HPDE6-E6E7 (cell line): Measurements from ENCODE around the gene SORL1.

Experiments used
- DNase-seq: peaks from one replicate; pipeline ENCODE4 v3.0.0; 2011; ENCODE audit warnings: missing footprints; ENCODE audit errors: extremely low spot score

The SORL1 gene

GRCh38 chr11:121451178-121451985 lies 732 bp upstream of the SORL1 start:
- no peak for DNase-seq

DNA sequence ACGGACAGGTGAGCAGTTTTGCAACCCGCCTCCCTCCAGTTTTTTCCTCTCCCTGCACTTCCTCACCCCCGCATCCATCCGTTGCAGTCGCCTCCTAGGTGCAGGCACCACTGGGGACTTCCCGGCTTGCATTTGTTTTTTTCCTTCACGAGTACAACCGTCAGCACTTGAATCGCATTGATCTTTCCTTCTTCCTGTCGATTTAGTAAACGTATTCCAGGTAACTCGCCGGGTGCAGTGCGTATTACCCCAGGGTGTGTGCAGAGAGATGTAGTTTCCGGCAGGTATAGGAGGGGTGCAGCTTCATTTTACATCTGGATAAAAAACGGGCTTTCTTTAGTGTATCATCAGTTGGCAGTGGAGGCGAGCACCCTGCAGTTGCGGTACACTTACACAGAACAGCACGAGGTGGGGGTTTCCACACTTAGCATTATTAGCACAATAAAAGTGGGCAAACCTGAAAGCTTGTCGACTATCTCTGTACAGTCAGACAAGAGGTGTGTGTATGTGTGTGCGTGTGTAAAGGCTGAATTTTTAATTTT lies 566 bp downstream of the SORL1 start, which contains the start of gene SORL1-AS1:
SORL1-AS1 (minus strand) TSS at position 359 of the 542 bp plus-strand sequence.
- peak; percentile 33 for DNase-seq

- no peak for DNase-seq
Observed at GRCh38 chr11:121453589-121454299, 1.6 kb downstream of the SORL1 start.

GRCh38 chr11:121455115-121455514 lies 3.0 kb downstream of the SORL1 start:
- no peak for DNase-seq

DNA sequence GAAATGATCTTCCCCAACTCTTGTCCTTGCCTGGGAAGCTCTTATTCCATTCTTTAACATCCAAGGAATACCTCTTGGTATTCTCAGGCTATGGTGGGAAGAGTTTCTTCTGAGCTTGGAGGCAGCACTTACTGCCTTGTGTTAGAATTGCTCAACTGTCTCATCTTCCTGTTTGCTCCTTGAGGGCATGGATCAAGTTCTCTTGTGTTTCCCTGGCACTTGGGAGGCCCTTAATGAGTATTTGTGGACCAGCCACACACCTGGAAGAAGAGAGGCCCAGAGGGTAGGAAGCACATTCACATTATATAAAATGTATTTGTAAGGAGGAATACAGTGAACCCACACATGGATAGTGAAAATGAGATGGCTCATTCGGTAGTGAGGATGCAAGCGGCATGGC lies 4.0 kb downstream of the SORL1 start:
- DNase-seq, result no peak

DNA sequence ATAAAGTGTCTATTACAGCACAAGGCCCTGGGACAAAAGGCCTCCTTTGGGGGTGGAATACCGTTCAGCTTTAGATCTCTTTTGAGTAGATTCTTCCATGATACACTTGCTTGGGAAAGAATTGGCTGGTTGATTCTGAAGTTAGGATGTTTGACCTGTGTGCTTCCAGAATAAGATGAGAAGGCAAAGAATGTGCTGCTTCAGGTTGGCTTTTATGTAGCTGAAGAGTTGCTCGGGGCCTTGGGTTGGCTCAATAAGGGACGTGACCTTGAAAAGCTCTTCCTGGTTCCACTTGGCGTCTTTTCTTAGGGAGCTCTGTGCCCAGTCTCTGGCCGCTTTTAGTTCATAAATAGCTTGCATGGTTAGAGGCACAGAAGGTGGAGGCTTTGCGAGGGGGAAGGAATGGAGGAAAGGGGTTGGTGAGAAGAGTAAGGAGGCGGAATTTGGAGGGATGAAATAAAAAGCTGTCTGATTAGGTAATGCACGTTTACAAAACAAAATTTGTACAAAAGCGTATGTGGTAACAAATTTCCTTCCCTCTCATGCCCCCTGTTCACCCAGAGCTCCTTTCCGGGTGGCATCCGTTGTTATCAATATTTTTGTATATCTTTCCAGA lies 4.8 kb downstream of the SORL1 start:
- no peak for DNase-seq

GRCh38 chr11:121458551-121458950 lies 6.4 kb downstream of the SORL1 start:
- no peak for DNase-seq

GRCh38 chr11:121459413-121460017 lies 7.4 kb downstream of the SORL1 start:
- DNase-seq, result no peak

GRCh38 chr11:121460941-121461514 lies 8.9 kb downstream of the SORL1 start:
- DNase-seq, result no peak

DNA sequence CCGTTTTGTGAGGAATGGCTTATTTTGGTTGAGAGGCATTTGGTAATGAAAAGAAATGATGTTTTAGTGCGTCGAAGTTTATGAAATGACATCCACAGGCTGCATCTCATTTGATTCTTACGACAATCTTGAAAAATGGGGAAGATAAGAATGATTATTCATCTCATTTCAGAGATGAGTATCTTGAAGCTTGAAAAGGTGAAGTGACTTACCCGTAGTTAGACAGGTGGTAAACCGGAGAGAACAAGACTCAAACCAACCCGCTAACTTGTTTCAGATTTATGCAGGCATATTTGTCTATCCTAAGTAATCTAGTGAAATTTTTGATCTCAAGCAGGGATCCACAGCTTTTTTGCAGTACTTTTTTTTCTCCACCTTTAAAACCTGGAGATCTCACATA lies 9.7 kb downstream of the SORL1 start:
- DNase-seq, result no peak

DNA sequence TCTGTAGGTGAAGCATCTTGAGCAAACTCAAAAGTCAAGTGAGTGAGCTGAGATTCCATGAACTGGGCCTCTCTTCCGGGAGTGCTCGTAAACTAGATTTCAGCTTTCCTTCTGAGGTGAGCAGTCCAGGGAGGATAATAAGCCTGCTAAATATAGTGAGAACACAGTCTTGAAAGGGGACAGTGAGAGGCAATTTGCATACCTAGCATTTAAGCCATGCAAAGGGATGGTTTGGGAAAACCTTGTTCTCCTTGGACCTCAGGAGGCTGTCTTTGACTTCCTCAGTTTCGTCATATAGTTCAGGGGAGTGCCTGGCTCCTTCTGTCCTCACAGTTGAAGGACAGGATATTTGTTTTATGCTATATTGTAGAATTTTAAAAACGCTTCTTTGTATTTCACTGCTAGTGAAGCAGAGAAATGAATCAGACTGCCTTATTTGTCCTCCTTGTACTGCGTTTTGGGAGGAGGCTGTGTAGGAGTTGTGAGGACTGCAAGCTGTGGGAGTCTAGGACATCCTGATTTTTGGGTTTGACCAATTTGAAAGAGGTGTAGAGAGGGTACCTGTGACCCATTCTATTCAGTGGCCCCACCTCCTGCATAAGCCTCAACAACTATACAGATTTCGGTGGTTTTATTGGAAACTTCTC lies 11.7 kb downstream of the SORL1 start:
- no peak for DNase-seq

DNA sequence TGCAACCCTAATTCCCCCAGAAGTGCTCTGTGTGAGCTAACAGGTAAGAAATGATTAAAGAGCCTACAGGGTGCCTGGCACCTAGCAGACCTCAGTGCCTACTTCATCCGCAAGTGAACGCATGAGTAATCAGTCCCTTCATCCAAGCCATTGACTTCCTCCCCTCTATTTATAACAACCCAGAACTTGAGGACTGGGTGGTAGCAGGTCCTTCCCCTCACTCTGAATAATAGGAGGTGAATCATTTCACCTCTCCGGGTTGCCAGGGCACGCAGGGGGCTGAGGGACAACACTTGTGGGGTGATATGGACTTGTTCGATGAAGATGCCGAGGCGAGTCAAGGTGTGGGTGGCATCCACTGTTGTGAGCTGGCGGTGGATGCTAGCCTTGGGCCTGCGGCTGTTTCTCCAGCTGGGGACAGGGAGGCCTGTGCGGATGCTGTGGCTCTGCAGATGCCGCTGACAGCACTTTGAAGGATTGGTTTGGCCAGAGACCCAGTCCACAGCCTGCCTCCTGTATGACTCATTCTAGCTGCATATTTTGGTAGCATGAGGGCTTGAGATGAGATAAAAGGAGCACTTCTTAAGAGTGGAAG lies 12.3 kb downstream of the SORL1 start:
- DNase-seq, result peak; percentile 62

DNA sequence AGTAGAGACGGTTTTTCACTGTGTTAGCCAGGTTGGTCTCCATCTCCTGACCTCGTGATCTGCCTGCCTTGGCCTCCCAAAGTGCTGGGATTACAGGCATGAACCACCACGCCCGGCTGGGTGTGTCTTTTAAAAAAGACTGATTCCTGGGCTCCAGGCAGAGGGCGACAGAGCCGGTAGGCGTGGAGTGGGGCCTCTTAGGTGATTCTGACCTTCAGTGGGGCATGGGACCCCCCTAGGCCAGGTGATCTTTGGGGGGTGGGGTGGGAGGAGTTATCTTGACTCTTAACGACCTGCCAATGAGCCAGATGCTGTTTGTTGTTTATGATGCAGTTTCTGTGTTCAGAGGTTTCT lies 13.6 kb downstream of the SORL1 start:
- DNase-seq, result no peak

- peak; percentile 91 for DNase-seq
Observed at GRCh38 chr11:121466063-121466794, 14.1 kb downstream of the SORL1 start.

DNA sequence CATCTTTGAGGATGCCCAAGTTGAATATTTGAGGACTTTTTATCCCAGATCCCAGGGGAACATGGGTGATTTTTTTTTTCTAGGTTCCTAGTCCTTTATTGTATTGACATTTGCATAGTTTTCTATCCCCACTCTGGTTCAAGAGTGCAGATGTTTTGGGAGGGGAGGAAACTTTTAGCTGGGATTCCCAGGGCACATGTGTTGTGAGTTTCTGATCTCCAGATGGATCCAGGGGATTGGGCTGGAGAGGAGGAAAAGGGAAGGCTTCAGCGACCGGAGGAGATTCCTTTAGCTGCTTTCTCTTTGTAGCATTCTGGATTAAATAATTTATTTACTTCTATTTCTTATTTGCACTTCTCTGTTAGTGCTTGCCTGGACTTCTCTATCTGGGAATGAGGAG lies 15.4 kb downstream of the SORL1 start:
- no peak for DNase-seq

DNA sequence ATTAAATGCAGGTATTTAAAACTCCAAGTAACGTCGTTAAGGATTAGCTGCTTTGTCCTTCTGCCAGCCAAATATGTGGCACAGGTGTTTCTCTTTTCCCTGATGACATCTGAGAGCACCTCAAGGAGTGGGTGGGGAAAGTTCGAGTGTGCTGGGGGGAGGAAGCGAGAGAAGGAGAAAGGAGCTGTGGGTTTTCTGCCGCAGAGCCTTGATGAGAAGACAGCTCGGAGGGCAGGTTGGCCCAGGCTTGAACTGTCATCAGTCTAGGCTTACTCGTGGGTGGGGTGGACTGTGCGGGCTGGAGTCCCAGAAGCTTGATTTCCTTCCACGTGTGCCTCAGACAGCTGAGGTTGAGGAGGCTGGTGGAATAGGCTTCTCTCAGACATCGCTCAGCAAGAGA lies 15.9 kb downstream of the SORL1 start:
- DNase-seq, result no peak

- no peak for DNase-seq
Observed at GRCh38 chr11:121469910-121470309, 17.8 kb downstream of the SORL1 start.

DNA sequence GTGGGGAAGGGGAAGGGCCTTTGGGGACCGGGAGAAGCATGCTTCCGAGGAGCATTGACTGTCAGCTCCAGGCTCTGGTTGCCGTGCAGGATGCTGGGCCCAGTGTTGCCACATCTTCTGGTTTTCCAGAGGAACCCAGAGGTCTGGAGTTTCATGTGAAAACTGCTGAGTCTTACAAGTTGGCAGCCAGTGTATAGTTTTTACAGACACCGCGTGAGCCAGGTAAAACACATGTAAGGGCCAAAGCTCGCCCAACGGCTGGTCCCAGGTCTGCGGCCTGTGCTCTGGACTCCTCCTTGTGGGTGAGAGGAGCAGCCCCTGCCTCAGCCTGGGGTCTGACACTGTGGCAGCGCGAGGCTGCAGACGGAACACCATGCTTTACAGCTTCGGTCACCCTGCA lies 19.1 kb downstream of the SORL1 start:
- DNase-seq, result no peak

GRCh38 chr11:121472312-121472711 lies 20.2 kb downstream of the SORL1 start:
- DNase-seq, result no peak
